HK-2 (cell line): Measurements from ENCODE around the gene MAZ.
"Not testable (repeated sequence)": the region's sequence is repeated elsewhere in the genome, so short reads cannot be mapped to it uniquely, and the experiment has no call there.

Experiments used
- DNase-seq: peaks from one replicate; pipeline ENCODE4 v3.0.0-alpha.2; 2018; ENCODE audit not compliant: unreplicated experiment

Gene MAZ

DNA sequence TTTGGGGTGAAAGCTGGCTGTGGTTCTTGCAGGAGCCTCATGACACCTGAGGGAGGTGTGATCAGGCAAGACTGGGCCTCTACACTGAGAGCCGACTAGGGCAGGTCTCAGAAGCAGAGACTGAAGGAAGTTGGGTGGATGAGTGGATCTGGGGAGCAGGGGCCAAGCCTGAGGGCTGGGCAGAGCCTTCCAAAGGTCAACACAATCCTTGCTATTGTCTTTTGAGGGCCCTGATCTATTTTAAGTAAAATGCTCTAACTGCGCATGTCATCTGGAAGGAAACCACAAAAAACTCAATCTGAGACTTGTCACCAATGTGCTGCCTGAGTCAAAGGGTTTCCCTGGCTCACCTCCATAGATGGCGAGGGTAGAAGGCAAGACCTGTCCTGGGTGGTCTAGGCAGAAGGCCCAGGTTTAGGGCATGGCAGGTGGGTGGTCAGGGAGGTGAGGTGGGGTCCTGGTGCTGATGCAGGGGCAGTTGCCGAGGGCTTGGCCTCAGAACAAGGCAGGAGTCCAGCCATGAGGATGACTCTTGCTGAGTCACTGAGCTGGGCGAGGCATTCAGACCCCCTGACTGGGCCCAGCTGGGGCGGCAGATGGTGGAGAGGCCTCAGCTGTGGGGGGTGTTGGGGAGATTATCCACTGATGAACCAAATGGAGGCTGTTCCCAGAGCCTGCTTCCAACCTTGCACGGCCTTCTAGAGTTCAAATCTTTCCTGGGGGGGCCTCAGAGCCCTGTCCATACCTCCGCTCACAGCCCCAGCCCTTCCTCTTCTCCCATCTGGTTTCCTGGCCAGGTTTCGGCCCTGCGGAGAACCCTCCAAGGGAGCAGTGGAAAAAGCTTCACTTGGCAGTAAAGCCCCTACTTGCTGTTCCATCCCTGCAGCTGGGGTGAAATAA lies 19.1 kb downstream of the MAZ start:
- DNase-seq: peak; percentile 41

DNA sequence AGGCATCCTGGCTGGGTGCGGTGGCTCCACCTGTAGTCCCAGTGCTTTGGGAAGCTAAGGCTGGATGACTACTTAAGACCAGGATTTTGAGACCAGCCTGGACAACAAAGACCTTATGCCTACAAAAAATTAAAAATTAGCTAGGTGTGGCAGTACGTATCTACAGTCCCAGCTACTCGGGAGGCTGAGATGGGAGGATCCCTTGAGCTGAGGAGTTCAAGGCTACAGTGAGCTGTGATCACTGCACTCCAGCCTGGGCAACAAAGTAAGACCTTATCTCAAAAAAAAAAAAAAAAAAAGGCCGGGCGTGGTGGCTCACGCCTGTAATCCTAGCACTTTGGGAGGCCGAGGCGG lies 20.0 kb downstream of the MAZ start:
- no peak for DNase-seq

DNA sequence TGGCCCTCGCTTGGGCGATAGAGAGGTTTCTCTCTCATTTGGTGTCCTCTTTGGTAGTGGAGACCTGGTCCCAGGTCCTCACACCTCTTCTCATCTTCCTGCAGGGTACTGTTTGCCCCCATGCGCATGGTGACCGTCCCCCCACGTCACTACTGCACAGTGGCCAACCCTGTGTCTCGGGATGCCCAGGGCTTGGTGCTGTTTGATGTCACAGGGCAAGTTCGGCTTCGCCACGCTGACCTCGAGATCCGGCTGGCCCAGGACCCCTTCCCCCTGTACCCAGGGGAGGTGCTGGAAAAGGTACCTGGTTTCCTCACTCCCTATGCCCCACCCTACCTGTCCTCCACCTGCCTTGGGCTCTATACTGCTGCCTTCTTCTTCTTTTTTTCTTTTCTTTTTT lies 24.4 kb downstream of the MAZ start:
- no peak for DNase-seq

DNA sequence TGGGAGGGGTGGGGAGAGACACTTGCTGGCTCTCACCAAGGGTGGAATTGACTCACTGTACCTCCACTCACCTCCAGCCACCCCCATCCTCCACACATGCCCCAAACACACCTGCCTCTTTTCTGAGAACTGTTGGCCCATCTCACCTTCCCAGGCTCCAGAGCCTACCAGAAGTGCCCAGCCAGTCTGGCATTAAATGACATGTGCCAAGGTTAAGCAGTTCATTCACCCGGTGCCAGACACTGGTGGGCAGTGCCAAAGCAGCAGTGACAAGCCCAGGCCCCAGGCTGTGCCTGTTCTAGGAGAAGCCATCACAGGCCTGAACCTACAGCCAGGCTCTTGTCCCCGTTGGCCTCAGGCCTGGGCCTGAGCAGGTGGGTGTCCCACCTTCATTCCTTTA lies 25.2 kb downstream of the MAZ start:
- no peak for DNase-seq

DNA sequence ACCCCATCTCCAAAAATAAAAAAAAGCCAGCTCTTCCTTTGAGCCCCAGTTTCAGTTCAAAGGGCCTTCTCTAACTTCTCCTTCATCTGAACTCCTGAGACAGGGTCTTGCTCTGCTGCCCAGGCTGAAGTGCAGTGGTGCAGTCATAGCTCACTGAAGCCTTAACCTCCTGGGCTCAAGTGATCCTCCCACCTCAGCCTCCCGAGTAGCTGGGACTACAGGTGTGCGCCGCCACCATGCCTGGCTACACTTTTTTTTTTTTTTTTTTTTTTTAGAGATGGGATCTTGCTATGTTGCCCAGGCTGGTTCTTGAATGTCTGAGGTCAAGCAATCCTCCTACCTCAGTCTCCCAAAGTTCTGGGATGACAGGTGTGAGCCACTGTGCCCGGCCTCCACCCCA lies 26.9 kb downstream of the MAZ start:
- not testable (repeated sequence) for DNase-seq

DNA sequence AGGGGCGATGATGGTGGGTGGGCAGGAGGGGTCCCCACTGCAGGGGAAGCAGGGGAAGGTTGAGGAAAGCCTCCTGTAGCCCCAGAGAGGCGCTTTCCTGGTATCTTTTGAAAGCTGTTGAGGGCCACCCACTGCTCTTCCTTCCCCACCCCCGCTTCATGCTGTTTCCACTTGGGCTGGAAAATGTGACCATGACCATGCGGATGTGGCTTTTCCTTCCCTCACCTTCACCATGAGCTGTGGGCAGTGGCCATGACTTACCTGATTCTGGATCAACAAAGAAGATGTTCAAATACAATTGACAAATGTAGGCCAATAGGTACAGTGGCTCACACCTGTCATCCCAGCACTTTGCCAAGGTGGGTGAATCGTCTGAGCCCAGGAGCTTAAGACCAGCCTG lies 27.8 kb downstream of the MAZ start:
- no peak for DNase-seq

DNA sequence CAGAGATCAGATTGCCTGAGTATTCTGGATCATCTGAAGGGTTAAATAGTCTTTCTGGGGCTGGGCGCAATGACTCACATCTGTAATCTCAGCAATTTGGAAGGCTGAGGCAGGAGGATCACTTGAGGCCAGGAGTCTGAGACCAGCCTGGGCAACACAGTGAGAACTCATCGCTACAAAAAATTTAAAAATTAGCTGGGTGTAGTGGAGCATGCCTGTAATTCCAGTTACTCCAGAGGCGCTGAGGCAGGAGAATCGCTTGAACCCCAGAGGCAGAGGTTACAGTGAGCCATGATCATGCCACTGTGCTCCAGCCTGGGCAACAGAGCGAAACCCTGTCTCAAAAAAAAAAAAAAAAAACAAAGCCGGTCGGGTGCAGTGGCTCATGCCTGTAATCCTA lies 29.6 kb downstream of the MAZ start:
- no peak for DNase-seq

DNA sequence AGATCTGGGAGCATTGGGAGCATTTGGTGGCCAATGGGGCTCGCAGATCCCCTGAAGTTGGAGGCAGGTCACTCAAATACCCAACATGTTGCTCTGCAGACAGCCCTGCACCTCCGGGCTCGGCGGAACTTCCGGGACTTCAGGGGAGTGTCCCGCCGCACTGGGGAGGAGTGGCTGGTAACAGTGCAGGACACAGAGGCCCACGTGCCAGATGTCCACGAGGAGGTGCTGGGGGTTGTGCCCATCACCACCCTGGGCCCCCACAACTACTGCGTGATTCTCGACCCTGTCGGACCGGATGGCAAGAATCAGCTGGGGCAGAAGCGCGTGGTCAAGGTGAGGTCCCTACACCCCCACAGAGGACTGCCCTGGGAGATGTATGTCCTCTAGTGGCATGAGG lies 30.3 kb downstream of the MAZ start:
- DNase-seq: no peak

DNA sequence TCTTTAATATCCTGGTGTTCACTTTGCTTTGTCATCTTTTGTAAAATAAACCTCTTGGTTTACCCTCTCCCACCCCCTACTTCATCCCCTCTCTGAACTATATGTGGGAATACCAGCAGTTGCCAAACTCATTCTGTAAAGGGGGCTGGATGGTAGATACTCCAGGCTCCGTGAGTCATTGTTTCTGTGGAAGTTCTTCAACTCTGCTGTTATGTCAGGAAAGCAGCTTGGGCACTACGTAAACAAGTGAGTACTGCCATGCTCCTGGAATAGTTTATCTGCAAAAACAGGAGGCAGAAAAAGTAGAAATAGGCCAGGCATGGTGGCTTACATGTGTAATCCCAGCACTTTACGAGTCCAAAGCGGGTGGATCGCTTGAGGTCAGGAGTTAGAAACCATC lies 31.5 kb downstream of the MAZ start:
- DNase-seq: no peak

DNA sequence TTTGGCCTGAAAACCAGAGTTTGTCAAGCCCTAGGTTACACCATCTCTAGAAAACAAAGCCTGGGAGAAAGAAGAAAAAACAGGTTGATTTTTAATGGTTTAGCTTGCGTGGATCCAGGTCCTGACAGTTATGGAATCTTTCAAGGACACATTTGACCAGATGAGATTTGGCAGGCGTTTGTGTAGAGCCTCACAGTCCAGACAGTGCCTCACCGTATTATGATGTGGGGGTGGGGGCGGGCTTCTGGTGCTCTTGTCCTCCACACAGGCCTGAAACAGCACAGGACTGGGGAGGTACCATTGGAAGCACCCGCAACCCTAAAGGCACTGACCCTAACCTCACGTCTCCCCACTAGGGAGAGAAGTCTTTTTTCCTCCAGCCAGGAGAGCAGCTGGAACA lies 33.5 kb downstream of the MAZ start:
- DNase-seq: no peak

DNA sequence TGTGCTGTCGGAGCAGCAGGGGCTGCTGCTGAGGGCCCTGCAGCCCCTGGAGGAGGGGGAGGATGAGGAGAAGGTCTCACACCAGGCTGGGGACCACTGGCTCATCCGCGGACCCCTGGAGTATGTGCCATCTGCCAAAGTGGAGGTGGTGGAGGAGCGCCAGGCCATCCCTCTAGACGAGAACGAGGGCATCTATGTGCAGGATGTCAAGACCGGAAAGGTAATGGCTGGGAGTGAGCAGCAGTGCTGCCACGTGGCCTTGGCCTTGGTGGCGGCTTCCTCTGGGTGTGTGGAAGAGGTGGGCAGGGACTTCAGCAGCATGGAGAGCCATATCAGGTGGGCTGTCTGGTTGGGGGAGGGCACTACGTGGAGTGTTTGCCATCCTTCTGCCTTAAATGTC lies 33.9 kb downstream of the MAZ start:
- DNase-seq: no peak

DNA sequence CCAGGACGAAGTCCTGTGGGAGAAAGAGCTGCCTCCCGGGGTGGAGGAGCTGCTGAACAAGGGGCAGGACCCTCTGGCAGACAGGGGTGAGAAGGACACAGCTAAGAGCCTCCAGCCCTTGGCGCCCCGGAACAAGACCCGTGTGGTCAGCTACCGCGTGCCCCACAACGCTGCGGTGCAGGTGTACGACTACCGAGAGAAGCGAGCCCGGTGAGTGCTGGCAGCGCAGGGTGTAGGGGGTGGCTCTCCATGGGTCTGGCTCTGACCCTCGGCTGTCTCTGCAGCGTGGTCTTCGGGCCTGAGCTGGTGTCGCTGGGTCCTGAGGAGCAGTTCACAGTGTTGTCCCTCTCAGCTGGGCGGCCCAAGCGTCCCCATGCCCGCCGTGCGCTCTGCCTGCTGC lies 35.3 kb downstream of the MAZ start:
- DNase-seq: no peak

DNA sequence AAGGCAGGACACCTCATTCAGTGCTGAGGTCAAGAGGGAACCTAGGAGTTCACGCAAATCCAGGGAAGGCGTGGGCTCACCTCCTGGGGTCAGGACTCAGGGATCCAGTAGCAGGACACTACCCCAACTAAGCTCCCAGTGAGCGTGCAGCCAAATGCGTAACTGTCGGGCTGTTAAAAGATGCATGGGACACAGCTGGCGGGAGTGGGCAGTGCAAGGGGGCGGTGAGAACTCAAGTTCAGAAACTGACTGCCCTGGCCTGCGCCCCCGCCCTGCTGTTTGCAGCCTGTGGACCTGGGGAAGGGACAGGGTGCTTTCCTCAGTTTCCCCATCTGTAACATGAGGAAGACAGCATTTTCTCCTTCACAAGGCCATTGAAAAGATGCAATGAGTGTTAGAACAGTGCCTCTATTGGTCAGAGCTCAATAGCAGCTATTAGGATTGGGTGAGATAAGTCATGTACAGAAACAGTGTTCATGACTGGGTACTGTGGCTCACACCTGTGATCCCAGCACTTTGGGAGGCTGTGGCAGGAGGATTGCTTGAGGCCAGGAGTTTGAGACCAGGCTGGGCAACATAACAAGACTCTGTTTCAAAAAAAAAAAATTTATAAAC lies 36.5 kb downstream of the MAZ start:
- DNase-seq: no peak

DNA sequence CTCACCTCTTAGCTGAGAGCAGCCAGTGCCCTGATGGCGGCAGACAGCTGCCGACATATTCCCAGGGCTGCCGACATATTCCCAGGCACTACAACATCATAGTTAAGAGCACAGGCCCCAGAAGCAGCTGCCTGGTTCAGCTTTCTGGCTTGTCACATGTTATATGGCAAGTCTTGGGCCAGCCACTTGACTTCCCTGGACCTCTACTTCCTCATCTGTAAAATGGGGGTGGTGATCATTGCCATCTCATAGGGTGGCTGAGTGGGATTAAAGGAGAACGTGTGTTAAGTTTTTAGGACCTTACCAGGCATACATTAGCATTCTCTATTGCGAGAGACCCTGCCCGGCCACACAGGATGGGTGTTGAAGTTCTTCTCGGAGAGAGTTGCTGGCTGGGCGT lies 37.6 kb downstream of the MAZ start:
- no peak for DNase-seq

DNA sequence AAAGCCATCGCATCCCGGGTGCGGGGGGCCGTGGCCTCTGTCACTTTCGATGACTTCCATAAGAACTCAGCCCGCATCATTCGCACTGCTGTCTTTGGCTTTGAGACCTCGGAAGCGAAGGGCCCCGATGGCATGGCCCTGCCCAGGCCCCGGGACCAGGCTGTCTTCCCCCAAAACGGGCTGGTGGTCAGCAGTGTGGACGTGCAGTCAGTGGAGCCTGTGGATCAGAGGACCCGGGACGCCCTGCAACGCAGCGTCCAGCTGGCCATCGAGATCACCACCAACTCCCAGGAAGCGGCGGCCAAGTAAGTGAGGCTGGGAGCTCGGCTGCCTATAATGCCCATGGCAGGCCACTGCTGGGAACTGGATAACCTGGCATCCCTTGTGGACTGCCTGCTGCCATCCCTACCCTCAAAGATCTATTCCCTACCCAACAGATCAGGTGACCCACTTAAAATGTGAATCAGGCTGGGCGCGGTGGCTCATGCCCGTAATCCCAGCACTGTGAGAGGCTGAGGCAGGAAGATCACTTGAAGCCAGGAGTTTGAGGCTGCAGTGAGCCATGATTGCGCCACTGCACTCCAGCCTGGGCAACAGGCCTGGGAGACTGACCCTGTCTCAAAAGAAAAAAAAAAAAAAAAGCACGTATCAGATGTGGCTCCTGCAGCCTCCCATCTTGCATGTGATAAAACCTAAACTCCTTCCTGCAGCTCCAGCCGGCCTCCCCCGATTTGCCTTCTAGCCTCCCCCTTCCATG lies 38.4 kb downstream of the MAZ start:
- no peak for DNase-seq

DNA sequence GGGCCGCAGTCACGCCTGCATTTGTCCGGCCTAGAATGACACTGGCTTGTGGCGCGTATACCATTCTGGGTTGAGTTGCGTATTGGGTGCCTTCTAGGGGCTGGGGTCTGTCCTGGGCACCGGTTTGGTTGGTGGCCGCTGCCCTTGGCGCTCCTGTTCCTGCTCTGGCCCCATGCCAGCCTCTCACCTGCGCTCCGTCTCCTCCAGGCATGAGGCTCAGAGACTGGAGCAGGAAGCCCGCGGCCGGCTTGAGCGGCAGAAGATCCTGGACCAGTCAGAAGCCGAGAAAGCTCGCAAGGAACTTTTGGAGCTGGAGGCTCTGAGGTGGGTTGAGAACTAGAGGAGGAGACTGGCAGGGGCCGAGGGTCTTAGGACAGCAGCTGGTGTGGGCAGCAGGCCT lies 39.3 kb downstream of the MAZ start:
- no peak for DNase-seq

DNA sequence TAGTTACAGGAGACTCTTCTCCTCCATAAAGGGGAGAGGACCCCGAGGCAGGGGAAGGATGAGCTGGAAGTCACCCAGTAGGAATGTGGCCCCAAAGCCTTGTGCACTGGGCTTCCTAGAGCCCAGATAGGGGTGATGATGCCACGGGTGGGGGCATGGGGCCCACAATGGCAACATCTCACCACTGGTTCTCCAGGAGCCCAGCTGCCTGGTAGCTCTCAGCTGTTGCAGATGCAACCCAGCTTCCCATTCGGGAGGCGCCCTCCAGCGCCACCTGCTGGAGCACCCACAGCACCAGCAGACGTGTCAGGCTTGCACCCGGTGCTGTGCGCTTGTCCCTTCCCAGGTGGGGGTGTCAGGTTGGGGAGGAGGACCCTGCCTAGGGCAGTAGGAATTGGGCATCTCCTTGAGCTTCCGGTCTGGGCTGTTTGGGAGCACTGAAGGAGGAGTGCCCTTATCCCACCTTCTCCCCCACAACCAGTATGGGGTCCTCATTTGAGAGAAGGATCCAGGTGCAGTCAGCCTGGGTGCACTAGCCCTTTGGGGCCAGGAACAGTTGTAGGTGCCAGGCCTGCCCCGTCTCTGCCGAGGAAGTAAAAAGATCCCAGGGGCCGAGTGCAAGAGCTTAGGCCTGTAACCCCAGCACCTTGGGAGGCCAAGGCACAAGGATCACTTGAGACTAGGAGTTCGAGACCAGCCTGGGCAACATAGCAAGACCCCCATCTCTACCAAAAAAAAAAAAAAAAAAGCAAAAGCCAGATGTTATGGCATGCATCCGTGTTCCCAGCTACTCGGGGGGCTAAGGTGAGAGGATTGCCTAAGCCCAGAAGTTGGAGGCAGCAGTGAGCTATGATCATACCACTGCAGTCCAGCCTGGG lies 42.3 kb downstream of the MAZ start:
- peak; percentile 56 for DNase-seq

DNA sequence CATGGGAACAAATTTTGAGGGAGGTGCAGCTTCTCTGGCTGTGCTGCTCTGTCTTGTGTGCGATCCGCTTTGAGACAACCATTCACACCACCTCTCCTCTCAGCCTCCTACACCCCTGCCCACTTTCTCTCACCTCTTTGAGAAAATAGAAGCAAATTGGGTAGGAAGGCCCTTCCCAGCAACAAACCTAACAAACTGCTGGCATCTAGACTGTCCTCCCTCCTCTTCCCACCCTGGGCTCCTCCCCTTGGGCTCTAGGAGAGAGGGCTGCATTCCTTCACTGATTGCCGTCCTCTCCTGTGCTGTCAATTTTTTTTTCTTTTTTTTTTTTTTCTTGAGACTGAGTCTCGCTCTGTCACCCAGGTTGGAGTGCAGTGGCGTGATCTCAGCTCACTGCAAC lies 43.2 kb downstream of the MAZ start:
- no peak for DNase-seq

DNA sequence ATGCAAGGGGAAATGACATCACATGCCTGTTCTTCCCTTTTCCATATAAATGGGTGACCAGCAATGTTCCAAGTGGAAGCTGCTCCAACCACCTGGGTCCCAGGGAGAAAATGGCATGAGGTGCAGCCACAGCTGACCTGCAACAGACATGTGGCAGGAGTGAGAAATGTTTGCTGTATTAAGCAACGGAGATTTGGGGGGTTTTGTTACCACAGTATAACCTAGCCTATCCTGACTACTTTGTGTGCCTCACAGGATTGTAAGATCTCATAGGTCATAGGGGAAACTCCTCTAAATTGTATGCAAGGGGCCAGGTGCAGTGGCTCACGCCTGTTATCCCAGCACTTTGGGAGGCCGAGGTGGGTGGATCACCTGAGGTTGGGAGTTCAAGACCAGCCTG lies 44.7 kb downstream of the MAZ start:
- DNase-seq: no peak

DNA sequence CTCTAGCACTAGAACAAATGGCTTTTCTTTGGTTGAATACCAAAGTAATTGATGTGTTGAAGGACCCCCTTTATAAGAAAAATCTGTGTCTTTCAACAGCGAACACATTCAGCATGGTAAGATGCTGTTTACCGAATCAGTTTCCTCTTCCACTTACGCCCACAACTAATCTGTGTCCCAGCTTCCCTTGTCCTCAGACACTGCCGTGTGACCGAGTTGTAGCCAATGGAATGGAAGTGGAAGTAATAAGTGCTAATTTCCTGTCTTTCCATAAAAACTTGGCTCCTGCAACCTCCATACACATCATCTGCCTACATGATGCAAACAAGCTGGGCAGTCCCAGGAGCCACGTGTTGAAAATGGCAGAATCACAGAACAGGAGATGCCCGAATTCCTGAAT lies 46.3 kb downstream of the MAZ start:
- no peak for DNase-seq

DNA sequence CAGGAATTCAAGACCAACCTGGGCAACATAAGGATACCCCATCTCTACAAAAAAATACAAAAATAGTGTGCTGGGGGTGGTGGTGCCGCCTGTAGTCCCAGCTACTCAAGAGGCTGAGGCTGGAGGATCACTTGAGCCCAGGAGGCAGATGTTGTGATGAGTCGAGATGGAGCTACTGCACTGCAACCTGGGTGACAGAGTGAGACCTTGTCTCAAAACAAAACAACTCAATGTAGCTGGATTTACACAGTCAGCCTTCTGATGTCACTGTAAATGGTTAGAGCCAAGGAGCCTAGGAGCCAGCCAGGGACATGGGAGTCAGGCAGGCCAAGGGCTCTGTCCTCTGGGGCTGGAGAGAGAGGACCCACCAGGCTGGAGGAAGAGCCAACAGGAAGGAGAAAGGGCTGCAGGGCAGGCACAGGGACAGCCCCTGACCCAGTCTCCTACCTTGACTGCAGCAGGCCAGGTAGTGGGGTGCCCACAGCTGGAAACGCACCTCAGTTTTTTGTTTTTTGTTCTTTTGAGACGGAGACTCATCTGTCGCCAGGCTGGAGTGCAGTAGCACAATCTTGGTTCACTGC lies 48.3 kb downstream of the MAZ start:
- DNase-seq: no peak
